Keratinocyte (primary cell): ENCODE measurements around the gene ARNT2.

Source experiments
- CTCF ChIP-seq, 3 experiments: IDR thresholded peaks in 1 of 3; conservative IDR thresholded peaks in 1 of 3; optimal IDR thresholded peaks in 1 of 3; 2 replicates in 2 of 3; 3 replicates in 1 of 3; pipeline versions ENCODE3 to v1.5.1; 2011; ENCODE audit warnings: low read length in 3 of 3, mild to moderate bottlenecking in 3 of 3, moderate library complexity in 2 of 3, control low read depth in 1 of 3, inconsistent platforms in 1 of 3; ENCODE audit not compliant: insufficient read depth in 2 of 3; ENCODE audit errors: extremely low read depth in 1 of 3
- EZH2 ChIP-seq: IDR thresholded peaks from one replicate; pipeline ENCODE4 v1.6.1; 2012; ENCODE audit warnings: inconsistent platforms, mild to moderate bottlenecking, low read length, moderate library complexity

GRCh38 chr15:80415358-80415670, 11.1 kb downstream of the ARNT2 start:
- no peak for TF ChIP-seq CTCF (optimal IDR thresholded peaks at IDR 0.05 in 1 of 3, IDR thresholded peaks at IDR 0.05 in 1 of 3, conservative IDR thresholded peaks at IDR 0.05 in 1 of 3; ENCODE audit: extremely low read depth in 1 of 3, insufficient read depth in 2 of 3, low read length in 3 of 3)
- no peak for TF ChIP-seq EZH2
